GM12892 (cell line): Measurements from ENCODE around the gene PNMA1.
A peak's percentile ranks its signal among the peaks of the same experiment; 100 is the strongest.

Source experiments
- DNase-seq: peaks from one replicate; pipeline ENCODE4 v3.0.0; 2011; ENCODE audit not compliant: insufficient read length
- FAIRE-seq: peaks from 2 replicates; lab custom pipeline; 2011; peaks lifted over from hg19 to GRCh38; lab: Jason Lieb, UNC
- POLR2A ChIP-seq: IDR thresholded peaks from 2 replicates; pipeline ENCODE4 v1.6.1; 2011; ENCODE audit warnings: low read depth, low read length, control low read depth
- POLR2AphosphoS5 ChIP-seq: IDR thresholded peaks from 2 replicates; pipeline ENCODE4 v1.6.1; 2011; ENCODE audit warnings: low read depth, low read length, control low read depth
- TAF1 ChIP-seq: IDR thresholded peaks from 2 replicates; pipeline ENCODE4 v1.6.1; 2011; ENCODE audit warnings: low read depth, mild to moderate bottlenecking, control low read depth, low read length, borderline replicate concordance

The PNMA1 gene

GRCh38 chr14:73748858-73749357 is 34.7 kb upstream of the PNMA1 start:
- no peak for FAIRE-seq
- TF ChIP-seq TAF1: no peak
- no peak for TF ChIP-seq POLR2AphosphoS5
- no peak for TF ChIP-seq POLR2A
- no peak for DNase-seq

DNA sequence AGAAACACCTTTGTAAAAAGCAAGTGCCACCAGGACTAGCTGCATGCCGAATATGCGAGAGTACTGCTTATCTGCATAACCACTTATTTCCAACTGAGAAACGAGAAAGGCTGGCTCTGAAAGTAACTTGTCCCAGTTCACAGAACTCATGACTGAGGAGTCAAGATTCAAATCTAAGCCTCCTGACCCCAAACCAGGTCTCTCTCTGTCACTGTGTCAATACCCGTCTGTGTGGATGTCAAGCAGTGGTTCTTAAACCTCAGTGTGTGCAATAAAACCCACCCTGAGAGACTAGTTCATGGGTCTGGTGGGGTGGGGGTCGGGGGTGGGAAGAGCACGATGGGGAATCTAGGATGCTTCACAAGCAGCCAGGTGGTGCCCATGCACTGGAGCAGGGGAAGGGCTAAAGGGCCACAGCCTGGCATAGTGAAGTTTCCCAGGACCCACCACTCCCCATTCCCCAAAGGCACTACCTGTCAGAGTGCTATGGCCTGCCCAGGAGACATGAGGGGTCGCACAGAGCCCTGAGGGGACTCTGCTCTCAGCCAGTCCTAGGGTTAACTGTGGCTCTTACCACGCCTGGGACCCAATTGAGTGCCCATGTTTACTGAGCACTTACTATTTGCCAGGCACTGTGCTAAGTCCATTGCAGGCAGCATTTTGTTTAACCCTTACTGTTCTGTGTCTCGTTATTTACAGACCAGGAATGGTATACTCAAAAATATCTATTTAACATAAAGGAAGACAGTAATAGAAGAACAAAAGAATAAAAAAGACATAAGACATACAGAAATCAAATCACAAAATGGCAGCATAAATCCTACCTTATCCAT is 33.4 kb upstream of the PNMA1 start:
- DNase-seq (no peak), FAIRE-seq (peak; percentile 54)
- TF ChIP-seq POLR2AphosphoS5 (no peak), TAF1 (no peak), POLR2A (no peak)

- no peak for DNase-seq
- TF ChIP-seq POLR2A (no peak), POLR2AphosphoS5 (no peak), TAF1 (no peak)
- FAIRE-seq: no peak
These were observed 32.6 kb upstream of the PNMA1 start for GRCh38 chr14:73746520-73747378.

- DNase-seq (no peak), FAIRE-seq (no peak)
- TF ChIP-seq TAF1: no peak
- TF ChIP-seq POLR2AphosphoS5: no peak
- TF ChIP-seq POLR2A: no peak
These were observed 31.7 kb upstream of the PNMA1 start for GRCh38 chr14:73745571-73746519.

GRCh38 chr14:73744874-73745529 is 30.8 kb upstream of the PNMA1 start:
- DNase-seq (no peak), FAIRE-seq (no peak)
- TF ChIP-seq POLR2A (no peak; the same call in 1 of the 2 replicates), TAF1 (no peak), POLR2AphosphoS5 (peak; percentile 36; the same call in 1 of the 2 replicates)

- DNase-seq (no peak), FAIRE-seq (peak; percentile 33)
- TF ChIP-seq POLR2AphosphoS5: no peak
- TF ChIP-seq TAF1: no peak
- no peak for TF ChIP-seq POLR2A
These were observed 30.1 kb upstream of the PNMA1 start for GRCh38 chr14:73744175-73744867.

- DNase-seq (peak; percentile 66), FAIRE-seq (peak; percentile 83)
- peak; percentile 58; the same call in 1 of the 2 replicates for TF ChIP-seq POLR2AphosphoS5
- TF ChIP-seq POLR2A: peak; percentile 42; the same call in 1 of the 2 replicates
- TF ChIP-seq TAF1: no peak
These were observed 29.3 kb upstream of the PNMA1 start for GRCh38 chr14:73743431-73743931.

DNA sequence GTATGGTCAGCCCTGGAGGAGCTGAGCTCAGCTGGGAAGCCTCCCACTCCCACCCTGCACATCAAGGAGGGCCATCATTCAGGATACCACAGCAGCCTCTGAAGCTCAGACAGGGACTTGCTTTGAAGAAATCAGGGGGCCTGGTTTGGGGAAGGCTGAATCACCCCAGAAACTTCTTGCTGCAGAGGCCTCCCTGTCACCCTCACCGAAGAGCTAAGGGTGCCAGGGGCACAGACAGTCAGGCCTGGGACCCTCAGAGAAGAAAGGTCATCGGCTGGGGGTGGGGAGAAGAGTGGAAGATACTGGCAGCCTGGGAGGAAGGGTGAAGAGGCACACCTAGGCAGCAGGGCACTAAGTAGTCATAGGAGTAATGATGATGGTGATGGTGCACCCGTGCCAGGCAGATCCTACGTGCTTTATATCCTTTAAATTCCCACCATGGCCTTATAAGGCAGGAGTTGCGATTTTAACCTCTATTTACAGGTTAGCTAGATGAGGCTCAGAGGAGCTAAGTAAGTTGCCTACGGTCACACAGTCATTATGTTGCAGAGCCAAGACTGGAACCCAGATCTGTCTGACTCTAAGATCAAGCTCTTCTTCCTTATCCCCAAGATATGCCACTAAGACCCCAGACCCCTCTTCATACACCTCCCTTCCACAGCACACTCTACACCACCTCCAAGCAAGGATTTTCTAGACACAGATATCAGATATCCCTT is 28.5 kb upstream of the PNMA1 start:
- TF ChIP-seq POLR2AphosphoS5 (no peak), POLR2A (no peak), TAF1 (no peak)
- FAIRE-seq (no peak), DNase-seq (no peak)
